H1 (cell line): ENCODE measurements around the gene HOXB6. TPM values are rescaled to one million over a fixed set of nuclear protein-coding genes. Genes with fewer than 3 reads are reported as not detected.

ENCODE experiments used
- CTCF ChIA-PET: fragments of 300-600 bp; sonication (Branson Sonifier 250); formaldehyde crosslinking; loops from one replicate; lab custom pipeline; 2021; ENCODE audit not compliant: partially characterized antibody; lab: Charles Lee
- POLR2A ChIA-PET: fragments of 300-600 bp; sonication (Branson Sonifier 250); formaldehyde crosslinking; loops from one replicate; lab custom pipeline; 2021; ENCODE audit warnings: inconsistent platforms; ENCODE audit not compliant: partially characterized antibody; lab: Charles Lee
- DNase-seq, 2 experiments: peaks; one replicate each; pipeline versions ENCODE4 v3.0.0 to v3.0.0-alpha.2; 2010 to 2022; ENCODE audit warnings: low spot score in 2 of 2, low read depth in 1 of 2, mixed read lengths in 1 of 2
- FAIRE-seq: peaks from 2 replicates; lab custom pipeline; 2011; peaks lifted over from hg19 to GRCh38; lab: Jason Lieb, UNC
- H2AFZ ChIP-seq: 2 replicates; pipeline ENCODE4 v1.8.1; 2012; ENCODE audit warnings: low read length, inconsistent platforms
- H2AK5ac ChIP-seq: 2 replicates; pipeline ENCODE4 v1.6.1; 2013; ENCODE audit warnings: low read depth, low read length
- H2BK120ac ChIP-seq: replicated peaks from 2 replicates; pipeline ENCODE3; 2013; ENCODE audit warnings: low read depth, low read length, inconsistent platforms
- H2BK12ac ChIP-seq: 2 replicates; pipeline ENCODE4 v1.6.1; 2013; ENCODE audit warnings: low read depth, low read length
- H2BK15ac ChIP-seq: 2 replicates; pipeline ENCODE4 v1.6.1; 2013; ENCODE audit warnings: low read length
- H2BK20ac ChIP-seq: 2 replicates; pipeline ENCODE4 v1.6.1; 2013; ENCODE audit warnings: low read length
- H2BK5ac ChIP-seq: 2 replicates; pipeline ENCODE4 v1.6.1; 2013; ENCODE audit warnings: low read depth, low read length
- H3K14ac ChIP-seq: 2 replicates; pipeline ENCODE4 v1.6.1; 2013; ENCODE audit warnings: inconsistent platforms; ENCODE audit not compliant: insufficient read length
- H3K18ac ChIP-seq: 2 replicates; pipeline ENCODE4 v1.6.1; 2013; ENCODE audit warnings: low read length; ENCODE audit errors: extremely low read depth
- H3K23ac ChIP-seq: 2 replicates; pipeline ENCODE4 v1.6.1; 2013; ENCODE audit warnings: inconsistent platforms; ENCODE audit not compliant: insufficient read length
- H3K23me2 ChIP-seq: 2 replicates; pipeline ENCODE4 v1.6.1; 2013; ENCODE audit warnings: low read depth, low read length
- H3K27ac ChIP-seq: 2 replicates; pipeline ENCODE4 v1.6.1; 2011; ENCODE audit warnings: low read depth, low read length, inconsistent platforms
- H3K27me3 ChIP-seq, 4 experiments: replicated peaks in 1 of 4; 1 replicate in 1 of 4; 2 replicates in 3 of 4; pipeline versions ENCODE4 v1.6.1 to v1.8.1; 2011 to 2013; ENCODE audit warnings: low read length in 3 of 4, mild to moderate bottlenecking in 3 of 4, inconsistent platforms in 2 of 4, mixed read lengths in 2 of 4, moderate library complexity in 1 of 4; ENCODE audit not compliant: control insufficient read depth in 3 of 4, insufficient read depth in 3 of 4; ENCODE audit errors: extremely low read depth in 1 of 4
- H3K36me3 ChIP-seq, 4 experiments: 2 replicates each; pipeline versions ENCODE4 v1.6.1 to v1.8.1; 2011 to 2013; ENCODE audit warnings: mild to moderate bottlenecking in 4 of 4, low read length in 3 of 4, moderate library complexity in 2 of 4, control low read depth in 1 of 4, inconsistent platforms in 1 of 4; ENCODE audit not compliant: insufficient read depth in 4 of 4, control insufficient read depth in 2 of 4
- H3K4ac ChIP-seq: replicated peaks from 2 replicates; pipeline ENCODE3; 2013; ENCODE audit warnings: low read length, low read depth, mixed read lengths, inconsistent platforms; ENCODE audit not compliant: insufficient read length
- H3K4me1 ChIP-seq, 4 experiments: replicated peaks in 1 of 4; 1 replicate in 1 of 4; 2 replicates in 3 of 4; pipeline versions ENCODE4 v1.6.1 to v1.8.1; 2011 to 2013; ENCODE audit warnings: low read length in 3 of 4, inconsistent platforms in 2 of 4, mixed read lengths in 1 of 4; ENCODE audit not compliant: insufficient read depth in 4 of 4, control insufficient read depth in 3 of 4
- H3K4me2 ChIP-seq, 2 experiments: 2 replicates each; pipeline versions ENCODE4 v1.6.1 to v1.8.1; 2011 to 2013; ENCODE audit warnings: low read depth in 2 of 2, low read length in 2 of 2, control low read depth in 1 of 2, inconsistent platforms in 1 of 2, mild to moderate bottlenecking in 1 of 2; ENCODE audit not compliant: insufficient read depth in 1 of 2
- H3K4me3 ChIP-seq, 4 experiments: fragments of 200-600, 300-600 bp in 1 of 4; sonication (generic), shearing (Covaris generic), sonication (Bioruptor Twin) in 1 of 4; 2 replicates each; pipeline versions ENCODE4 v1.5.1 to v1.8.1; 2011 to 2016; ENCODE audit warnings: low read length in 4 of 4, low read depth in 3 of 4, control low read depth in 2 of 4, inconsistent platforms in 2 of 4, mild to moderate bottlenecking in 2 of 4, mixed read lengths in 1 of 4, moderate library complexity in 1 of 4; ENCODE audit not compliant: insufficient read depth in 2 of 4; ENCODE audit errors: extremely low read depth in 1 of 4
- H3K56ac ChIP-seq: replicated peaks from 2 replicates; pipeline ENCODE3; 2013; ENCODE audit warnings: low read depth, mild to moderate bottlenecking, mixed read lengths, low read length, inconsistent platforms; ENCODE audit not compliant: insufficient read length
- H3K79me1 ChIP-seq: 2 replicates; pipeline ENCODE4 v1.6.1; 2013; ENCODE audit warnings: low read depth, low read length, control low read depth
- H3K79me2 ChIP-seq, 2 experiments: 2 replicates each; pipeline versions ENCODE4 v1.6.1 to v1.8.1; 2012 to 2013; ENCODE audit warnings: low read length in 2 of 2, mild to moderate bottlenecking in 2 of 2, inconsistent platforms in 1 of 2; ENCODE audit not compliant: insufficient read depth in 2 of 2, control insufficient read depth in 1 of 2
- H3K9ac ChIP-seq, 4 experiments: replicated peaks in 1 of 4; 1 replicate in 1 of 4; 2 replicates in 3 of 4; pipeline versions ENCODE4 v1.6.1 to v1.8.1; 2011 to 2013; ENCODE audit warnings: low read depth in 3 of 4, low read length in 3 of 4, control low read depth in 2 of 4, mild to moderate bottlenecking in 2 of 4, moderate library complexity in 2 of 4, inconsistent platforms in 1 of 4; ENCODE audit errors: extremely low read depth in 1 of 4
- H3K9me3 ChIP-seq, 2 experiments: 2 replicates each; pipeline versions ENCODE4 v1.6.1 to v1.8.1; 2012 to 2013; ENCODE audit warnings: mild to moderate bottlenecking in 2 of 2, moderate library complexity in 2 of 2, control low read depth in 1 of 2, inconsistent platforms in 1 of 2, low read depth in 1 of 2, low read length in 1 of 2, mixed read lengths in 1 of 2; ENCODE audit not compliant: insufficient read depth in 2 of 2
- H4K20me1 ChIP-seq, 2 experiments: replicated peaks in 1 of 2; 2 replicates each; pipeline versions ENCODE3 to v1.8.1; 2011 to 2013; ENCODE audit warnings: inconsistent platforms in 2 of 2, low read length in 2 of 2, mild to moderate bottlenecking in 1 of 2; ENCODE audit not compliant: insufficient read depth in 2 of 2, control insufficient read depth in 1 of 2
- H4K5ac ChIP-seq: 2 replicates; pipeline ENCODE4 v1.6.1; 2013; ENCODE audit warnings: low read length, low read depth, mixed read lengths, inconsistent platforms; ENCODE audit not compliant: insufficient read length
- H4K8ac ChIP-seq: 2 replicates; pipeline ENCODE4 v1.8.0; 2013; ENCODE audit warnings: mild to moderate bottlenecking, moderate library complexity, low read length, inconsistent platforms; ENCODE audit not compliant: insufficient read depth; ENCODE audit errors: extremely low read depth
- H4K91ac ChIP-seq: replicated peaks from 2 replicates; pipeline ENCODE3; 2013; ENCODE audit warnings: low read length, mixed read lengths, inconsistent platforms; ENCODE audit not compliant: insufficient read length
- CEBPB ChIP-seq: IDR thresholded peaks from 2 replicates; pipeline ENCODE4 v1.6.1; 2012; ENCODE audit warnings: low read depth, low read length
- CREB1 ChIP-seq: IDR thresholded peaks from 2 replicates; pipeline ENCODE4 v1.6.1; 2012; ENCODE audit warnings: inconsistent platforms
- CTBP2 ChIP-seq: IDR thresholded peaks from 2 replicates; pipeline ENCODE4 v1.7.0; 2011; ENCODE audit warnings: borderline replicate concordance, mild to moderate bottlenecking, moderate library complexity, mixed read lengths, low read length; ENCODE audit not compliant: insufficient read depth, insufficient read length
- GABPA ChIP-seq: IDR thresholded peaks from 2 replicates; pipeline ENCODE4 v1.6.1; 2011; ENCODE audit warnings: mild to moderate bottlenecking, low read length, moderate library complexity, borderline replicate concordance; ENCODE audit not compliant: insufficient read depth
- JUN ChIP-seq: IDR thresholded peaks from 2 replicates; pipeline ENCODE4 v1.6.1; 2011; ENCODE audit warnings: low read depth, mild to moderate bottlenecking, improper control_type of control experiment, low read length
- KDM4A ChIP-seq: IDR thresholded peaks from one replicate; pipeline ENCODE4 v1.7.1; 2012; ENCODE audit warnings: low read depth, mild to moderate bottlenecking, moderate library complexity, low read length, inconsistent platforms; ENCODE audit not compliant: severe bottlenecking
- PHF8 ChIP-seq: fragments of 200-600 bp; sonication (generic); conservative IDR thresholded peaks from 2 replicates; pipeline ENCODE4 v1.7.1; 2012; ENCODE audit warnings: low read depth, mild to moderate bottlenecking, inconsistent platforms, low read length, moderate library complexity
- SP2 ChIP-seq: IDR thresholded peaks from 2 replicates; pipeline ENCODE4 v1.6.1; 2012; ENCODE audit warnings: mild to moderate bottlenecking, low read length, inconsistent platforms
- SUZ12 ChIP-seq: fragments of 200-600 bp; sonication (generic); IDR thresholded peaks from 2 replicates; pipeline ENCODE4 v1.6.1; 2012; ENCODE audit warnings: mild to moderate bottlenecking, inconsistent platforms, low read length, moderate library complexity, mixed read lengths
- TBP ChIP-seq: IDR thresholded peaks from 2 replicates; pipeline ENCODE4 v1.6.1; 2011; ENCODE audit warnings: low read depth, low read length, improper control_type of control experiment
- ZNF274 ChIP-seq: IDR thresholded peaks from 2 replicates; pipeline ENCODE4 v1.7.0; 2012; ENCODE audit warnings: low read length, borderline replicate concordance; ENCODE audit errors: extremely low read depth
- WGBS, 2 experiments: shearing (Covaris generic) in 1 of 2; methylation state at CpG; one replicate each; pipeline versions ENCODE4 v1.1.6 to v1.1.7; 2013 to 2015; ENCODE audit warnings: low lambda C conversion rate in 2 of 2, mixed read lengths in 2 of 2, inconsistent platforms in 1 of 2, low coverage in 1 of 2, missing lambda C conversion rate in 1 of 2; ENCODE audit not compliant: insufficient replicate concordance in 2 of 2, insufficient coverage in 1 of 2, insufficient read length in 1 of 2; ENCODE audit errors: extremely low coverage in 1 of 2, missing lambda C conversion rate in 1 of 2; 5-methylcytosine and 5-hydroxymethylcytosine counted together
- polyA plus RNA-seq, 7 experiments: library from polyadenylated mRNA; depleted of rRNA in 3 of 7; stranded (reverse) in 5 of 7; unstranded in 2 of 7; fragments of >200 nt in 5 of 7; fragments of 200-250 nt in 2 of 7; gene quantifications; 1 replicate in 5 of 7; 2 replicates in 1 of 7; 4 replicates in 1 of 7; pipeline versions ENCODE4 v1.2.1 to v1.2.3, GENCODE V29; 2011 to 2013; ENCODE audit warnings: missing spikeins in 2 of 7, mixed read lengths in 2 of 7
- total RNA-seq: library from RNA; stranded (reverse); fragmentation: NEBNext Ultra II Directional; extraction: Animal tissue kit (Norgen Biotek cat#: 25700); gene quantifications from 2 replicates; pipeline ENCODE4 v1.2.1, GENCODE V29; 2021
- TF ChIP-seq, protein P1 (sequence below): IDR thresholded peaks from 2 replicates; pipeline ENCODE4 v1.6.1; 2012; ENCODE audit warnings: low read length, inconsistent platforms

HOXB6 gene
- total and polyA plus RNA-seq, 2 of the 8 experiments (the other 6 are each of a cell fraction or from before 2014, with no cell fraction given) = not detected

DNA sequence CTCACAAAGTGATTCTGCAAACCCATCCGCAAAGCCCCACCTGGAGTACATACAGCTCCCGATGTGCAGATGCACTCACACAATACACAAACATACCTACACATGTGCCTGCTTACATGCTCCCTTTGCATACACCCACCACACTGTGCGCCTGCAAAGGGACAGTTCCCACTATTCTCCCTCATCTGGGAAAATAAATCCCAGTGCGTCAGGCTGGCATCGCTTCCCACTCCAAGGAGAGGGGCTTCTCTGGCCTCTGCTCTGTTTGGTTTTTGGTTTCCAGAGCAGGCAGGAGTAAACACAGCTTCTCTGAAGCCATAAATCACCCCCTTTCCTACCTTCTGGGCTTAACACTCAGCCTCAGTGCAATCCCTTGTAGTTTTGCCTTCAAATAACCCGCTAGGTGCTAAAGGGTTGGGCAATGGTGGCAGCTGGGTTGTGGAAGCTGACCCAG lies 41.4 kb downstream of the HOXB6 start:
- H2AK5ac ChIP-seq = peak overlapping the region; percentile 2; the same call in 1 of the 2 replicates
- H3K79me2 ChIP-seq = no peaks in the 10 kb centered on the region
- H4K91ac ChIP-seq = no peak overlapping the region
- FAIRE-seq (no peak), DNase-seq (no peak)
- H3K27me3 ChIP-seq = peaks cover 99 to 100% (median 100%) of the 10 kb centered on the region in 4 experiments
- no peak overlapping the region for H2BK120ac ChIP-seq
- H3K23me2 ChIP-seq = peaks cover 4% of the 10 kb centered on the region; the same call in 1 of the 2 replicates
- no peak overlapping the region for H2AFZ ChIP-seq
- H4K8ac ChIP-seq = no peak overlapping the region
- H3K27ac ChIP-seq = no peak overlapping the region
- no peak overlapping the region for H3K56ac ChIP-seq
- no peak overlapping the region for H3K14ac ChIP-seq
- WGBS, 2 experiments = 17% methylated on average over 6 of the region's 6 CpGs; no CpG with 5 or more reads in 1 of the 2 experiments
- H3K4me2 ChIP-seq = no peak overlapping the region; a peak in 1 of 4 replicates
- no peak overlapping the region for H3K4ac ChIP-seq
- H2BK5ac ChIP-seq = no peak overlapping the region
- H3K36me3 ChIP-seq = peaks cover 0 to 5% (median 0%) of the 10 kb centered on the region in 4 experiments; a peak in 1 of 8 replicates
- peaks cover 0 to 8% (median 4%) of the 10 kb centered on the region in 4 experiments; a peak in 5 of 7 replicates for H3K4me1 ChIP-seq
- H2BK12ac ChIP-seq = peak overlapping the region; percentile 68; the same call in 1 of the 2 replicates
- no peaks in the 10 kb centered on the region for H3K79me1 ChIP-seq
- ChIA-PET POLR2A (interaction anchor here (1.8 kb wide), 1 partner anchor 50 kb away, joined by 4 read pairs; no protein-coding TSS in a partner anchor), CTCF (interaction anchor here (0.6 to 3.4 kb wide), 17 partner anchors 9 to 188 kb away, joined by 3 to 14 read pairs (median 3); partner anchors contain the start of genes HOXB5 and HOXB8)
- H3K18ac ChIP-seq = no peak overlapping the region
- no peak overlapping the region for H3K4me3 ChIP-seq
- no peak overlapping the region for H3K23ac ChIP-seq
- H3K9ac ChIP-seq = no peak overlapping the region
- H2BK15ac ChIP-seq = 0 out of 2 replicates have a peak overlapping the region, but pooled peaks have one; percentile 63
- H2BK20ac ChIP-seq = no peak overlapping the region
- peaks cover under 1 to 37% of the 10 kb centered on the region in 2 experiments for H4K20me1 ChIP-seq
- H4K5ac ChIP-seq = no peak overlapping the region
- no peaks in the 10 kb centered on the region for H3K9me3 ChIP-seq
- TF ChIP-seq PHF8 (no peak), TBP (no peak), JUN (no peak), KDM4A (no peak), GABPA (no peak), CTBP2 (no peak), SUZ12 (peak; percentile 98), CEBPB (no peak), ZNF274 (no peak), CREB1 (no peak), SP2 (no peak)
- TF ChIP-seq, protein P1, sequence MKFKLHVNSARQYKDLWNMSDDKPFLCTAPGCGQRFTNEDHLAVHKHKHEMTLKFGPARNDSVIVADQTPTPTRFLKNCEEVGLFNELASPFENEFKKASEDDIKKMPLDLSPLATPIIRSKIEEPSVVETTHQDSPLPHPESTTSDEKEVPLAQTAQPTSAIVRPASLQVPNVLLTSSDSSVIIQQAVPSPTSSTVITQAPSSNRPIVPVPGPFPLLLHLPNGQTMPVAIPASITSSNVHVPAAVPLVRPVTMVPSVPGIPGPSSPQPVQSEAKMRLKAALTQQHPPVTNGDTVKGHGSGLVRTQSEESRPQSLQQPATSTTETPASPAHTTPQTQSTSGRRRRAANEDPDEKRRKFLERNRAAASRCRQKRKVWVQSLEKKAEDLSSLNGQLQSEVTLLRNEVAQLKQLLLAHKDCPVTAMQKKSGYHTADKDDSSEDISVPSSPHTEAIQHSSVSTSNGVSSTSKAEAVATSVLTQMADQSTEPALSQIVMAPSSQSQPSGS = no peak
